PC-3 (cell line): ENCODE data around the gene NRARP.

ENCODE experiments used
- CTCF ChIP-seq: fragments of 300-600 bp; sonication (generic); conservative IDR thresholded peaks from 2 replicates; pipeline ENCODE4 v1.5.1; 2017; ENCODE audit warnings: antibody characterized with exemption, low read depth, mild to moderate bottlenecking, low read length
- EZH2phosphoT487 ChIP-seq: fragments of 300-600 bp; sonication (generic); IDR thresholded peaks from 2 replicates; pipeline ENCODE4 v1.6.1; 2018; ENCODE audit warnings: mild to moderate bottlenecking, antibody characterized with exemption, low read length, borderline replicate concordance

- no peak for TF ChIP-seq CTCF
- no peak for TF ChIP-seq EZH2phosphoT487
Measured at GRCh38 chr9:137295238-137295811, 6.7 kb downstream of the NRARP start.
